Hepatocyte (in vitro differentiated cells): ENCODE results near the gene TRIM3. TPM values are rescaled to one million over a fixed set of nuclear protein-coding genes. Genes with fewer than 3 reads are reported as not detected.

Experiments used
- DNase-seq: peaks from one replicate; pipeline ENCODE4 v3.0.0-alpha.2; 2016; ENCODE audit warnings: low spot score
- H2AFZ ChIP-seq: fragments of 200-600 bp; sonication (generic); 2 replicates; pipeline ENCODE4 v1.6.0; 2016; ENCODE audit warnings: antibody characterized with exemption, mild to moderate bottlenecking
- H3K27ac ChIP-seq: fragments of 200-600 bp; sonication (generic); 2 replicates; pipeline ENCODE4 v1.5.1; 2016; ENCODE audit warnings: mild to moderate bottlenecking
- H3K27me3 ChIP-seq: fragments of 200-600 bp; sonication (generic); 2 replicates; pipeline ENCODE4 v1.6.1; 2016
- H3K36me3 ChIP-seq: fragments of 200-600 bp; sonication (generic); replicated peaks from 2 replicates; pipeline ENCODE4 v1.5.1; 2016; ENCODE audit warnings: low read depth; ENCODE audit not compliant: insufficient read depth
- H3K4me1 ChIP-seq: fragments of 200-600 bp; sonication (generic); 2 replicates; pipeline ENCODE4 v1.5.1; 2016; ENCODE audit warnings: mild to moderate bottlenecking, moderate library complexity; ENCODE audit not compliant: insufficient read depth
- H3K4me2 ChIP-seq: fragments of 200-600 bp; sonication (generic); 2 replicates; pipeline ENCODE4 v1.6.0; 2016
- H3K4me3 ChIP-seq: fragments of 200-600 bp; sonication (generic); 2 replicates; pipeline ENCODE4 v1.5.1; 2016; ENCODE audit warnings: mild to moderate bottlenecking
- H3K79me2 ChIP-seq: fragments of 200-600 bp; sonication (generic); 2 replicates; pipeline ENCODE4 v1.6.0; 2017; ENCODE audit warnings: mild to moderate bottlenecking
- H3K9me2 ChIP-seq: fragments of 200-600 bp; sonication (generic); replicated peaks from 2 replicates; pipeline ENCODE4 v1.6.0; 2017; ENCODE audit warnings: mild to moderate bottlenecking; ENCODE audit not compliant: insufficient read depth
- H3K9me3 ChIP-seq: fragments of 200-600 bp; sonication (generic); 2 replicates; pipeline ENCODE4 v1.5.1; 2016; ENCODE audit warnings: low read depth, mild to moderate bottlenecking
- H4K20me1 ChIP-seq: fragments of 200-600 bp; sonication (generic); 2 replicates; pipeline ENCODE4 v1.6.0; 2016; ENCODE audit warnings: mild to moderate bottlenecking; ENCODE audit not compliant: insufficient read depth, poor library complexity, severe bottlenecking
- CTCF ChIP-seq: fragments of 200-600 bp; sonication (generic); IDR thresholded peaks from 2 replicates; pipeline ENCODE4 v1.5.1; 2016; ENCODE audit warnings: antibody characterized with exemption, mild to moderate bottlenecking; ENCODE audit not compliant: poor library complexity
- EZH2 ChIP-seq: fragments of 200-600 bp; sonication (generic); IDR thresholded peaks from 2 replicates; pipeline ENCODE4 v1.6.1; 2016; ENCODE audit warnings: antibody characterized with exemption, mild to moderate bottlenecking, borderline replicate concordance
- EZH2phosphoT487 ChIP-seq: fragments of 200-600 bp; sonication (generic); IDR thresholded peaks from one replicate; pipeline ENCODE4 v1.6.1; 2018; ENCODE audit warnings: antibody characterized with exemption, mild to moderate bottlenecking, low read depth, moderate library complexity; ENCODE audit not compliant: unreplicated experiment, severe bottlenecking
- WGBS: methylation state at CpG from one replicate; pipeline ENCODE4 v1.1.6; 2016; ENCODE audit warnings: low lambda C conversion rate; ENCODE audit errors: missing lambda C conversion rate; 5-methylcytosine and 5-hydroxymethylcytosine counted together
- polyA plus RNA-seq: library from polyadenylated mRNA; unstranded; fragments of >200 nt; fragmentation: Nextera tagmentation; extraction: Ambion mirVana; gene quantifications from 2 replicates; pipeline ENCODE4 v1.2.1, GENCODE V29; 2016
- total RNA-seq: library from RNA; depleted of rRNA; stranded (reverse); fragments of >200 nt; gene quantifications from 2 replicates; pipeline ENCODE4 v1.2.3, GENCODE V29; 2014

Gene TRIM3
- total and polyA plus RNA-seq, 2 experiments from 2014 or later, result 26.2 to 35.5 TPM

- peak; percentile 98 for DNase-seq
- peak within 1 kb of the TSS; percentile 95 for H3K4me2 ChIP-seq
- peak within 1 kb of the TSS; percentile 4 for H2AFZ ChIP-seq
- no peaks in the 10 kb centered on the region for H3K9me2 ChIP-seq
- TF ChIP-seq EZH2 (no peak), EZH2phosphoT487 (no peak), CTCF (no peak)
- peaks cover 3% of the 10 kb centered on the region for H4K20me1 ChIP-seq
- H3K79me2 ChIP-seq, result peaks cover 47% of the 10 kb centered on the region
- no peaks in the 10 kb centered on the region for H3K36me3 ChIP-seq
- peak within 1 kb of the TSS; percentile 47 for H3K4me3 ChIP-seq
- no peaks in the 10 kb centered on the region for H3K27me3 ChIP-seq
- H3K9me3 ChIP-seq, result no peaks in the 10 kb centered on the region
- H3K4me1 ChIP-seq, result peaks cover 13% of the 10 kb centered on the region
- WGBS, result under 1% methylated on average over 65 of the region's 66 CpGs
- peak within 1 kb of the TSS; percentile 94 for H3K27ac ChIP-seq
Observed at GRCh38 chr11:6481012-6481923, 7.5 kb upstream of the TRIM3 start, which contains the start of the genes ARFIP2 and TIMM10B. ARFIP2 (minus strand) TSS chr11:6481331; CDS start chr11:6480421, 910 bp downstream. TIMM10B (plus strand) TSS chr11:6481501; CDS start chr11:6481517, 16 bp downstream.

- WGBS, result 72% methylated on average over 9 of the region's 9 CpGs
Observed at GRCh38 chr11:6480299-6480914, 6.7 kb upstream of the TRIM3 start.

GRCh38 chr11:6476571-6476970 lies 2.8 kb upstream of the TRIM3 start:
- Histone ChIP-seq H3K79me2 (peaks cover 35% of the 10 kb centered on the region), H3K4me3 (no peak overlapping the region), H3K36me3 (no peaks in the 10 kb centered on the region), H3K27ac (peak overlapping the region; percentile 94), H3K4me2 (no peak overlapping the region), H3K27me3 (no peaks in the 10 kb centered on the region), H2AFZ (no peak overlapping the region), H4K20me1 (no peaks in the 10 kb centered on the region), H3K9me2 (no peaks in the 10 kb centered on the region), H3K4me1 (peaks cover 30% of the 10 kb centered on the region), H3K9me3 (no peaks in the 10 kb centered on the region)
- no peak for DNase-seq
- TF ChIP-seq EZH2, result no peak
- TF ChIP-seq CTCF, result no peak
- TF ChIP-seq EZH2phosphoT487, result no peak
- WGBS, result 92% methylated on average over 4 of the region's 4 CpGs

More at GRCh38 chr11:6480299-6480914, 6.7 kb upstream of the TRIM3 start:
- peaks cover 45% of the 10 kb centered on the region for H3K79me2 ChIP-seq
- H3K9me2 ChIP-seq, result no peaks in the 10 kb centered on the region
- H3K4me1 ChIP-seq, result peaks cover 17% of the 10 kb centered on the region
- H3K27me3 ChIP-seq, result no peaks in the 10 kb centered on the region
- DNase-seq, result no peak
- H3K4me2 ChIP-seq, result peak overlapping the region; percentile 87
- H3K36me3 ChIP-seq, result no peaks in the 10 kb centered on the region
- no peak for TF ChIP-seq CTCF
- no peak for TF ChIP-seq EZH2phosphoT487
- no peak for TF ChIP-seq EZH2
- no peaks in the 10 kb centered on the region for H3K9me3 ChIP-seq
- peak overlapping the region; percentile 4 for H2AFZ ChIP-seq
- H4K20me1 ChIP-seq, result peaks cover 3% of the 10 kb centered on the region
- H3K4me3 ChIP-seq, result peak overlapping the region; percentile 47
- H3K27ac ChIP-seq, result peak overlapping the region; percentile 87
